HepG2 (cell line): ENCODE measurements around the gene MRPL30. TPM values are rescaled to one million over a fixed set of nuclear protein-coding genes. Genes with fewer than 3 reads are reported as not detected.
A peak's percentile ranks its signal among the peaks of the same experiment; 100 is the strongest.

Source experiments
- FOXK2 ChIP-seq: fragments of 450-650 bp; IDR thresholded peaks from 2 replicates; pipeline ENCODE4 v1.6.1; 2016
- GATAD2A ChIP-seq: IDR thresholded peaks from 2 replicates; pipeline ENCODE4 v1.6.1; 2016
- HDAC6 ChIP-seq: fragments of 200-600 bp; sonication (generic); IDR thresholded peaks from 2 replicates; pipeline ENCODE4 v1.7.0; 2017; ENCODE audit warnings: mild to moderate bottlenecking, antibody characterized with exemption, low read length, low read depth
- KDM1A ChIP-seq: IDR thresholded peaks from 2 replicates; pipeline ENCODE4 v1.6.1; 2016; ENCODE audit warnings: missing compliant biosample characterization
- MAF1 ChIP-seq: sonication (generic); formaldehyde crosslinking; IDR thresholded peaks from 2 replicates; pipeline ENCODE4 v1.5.0; 2020; ENCODE audit warnings: missing genetic modification reagents, borderline replicate concordance
- RAD51 ChIP-seq: fragments of 450-650 bp; IDR thresholded peaks from 2 replicates; pipeline ENCODE4 v1.6.1; 2016; ENCODE audit warnings: borderline replicate concordance
- SAP130 ChIP-seq: IDR thresholded peaks from 2 replicates; pipeline ENCODE4 v1.6.1; 2016; ENCODE audit warnings: low read depth
- SNAPC2 ChIP-seq: sonication (generic); formaldehyde crosslinking; IDR thresholded peaks from 2 replicates; pipeline ENCODE4 v1.8.1; 2022; ENCODE audit warnings: mild to moderate bottlenecking, missing genetic modification reagents
- TCF7L2 ChIP-seq: IDR thresholded peaks from 2 replicates; pipeline ENCODE4 v1.6.1; 2011; ENCODE audit warnings: mild to moderate bottlenecking, low read depth, low read length, moderate library complexity
- YY1 ChIP-seq: IDR thresholded peaks from 2 replicates; pipeline ENCODE4 v1.6.1; 2011; ENCODE audit warnings: low read length, low read depth, moderate library complexity, mild to moderate bottlenecking; ENCODE audit not compliant: insufficient read depth, insufficient replicate concordance
- ZBTB44 ChIP-seq: sonication (generic); formaldehyde crosslinking; IDR thresholded peaks from 2 replicates; pipeline ENCODE4 v1.4.0; 2020; ENCODE audit warnings: missing genetic modification reagents
- ZFP41 ChIP-seq: sonication (generic); formaldehyde crosslinking; IDR thresholded peaks from 2 replicates; pipeline ENCODE4 v1.4.0; 2020; ENCODE audit warnings: mild to moderate bottlenecking, missing genetic modification reagents, borderline replicate concordance
- ZKSCAN5 ChIP-seq: sonication (generic); formaldehyde crosslinking; IDR thresholded peaks from 2 replicates; pipeline ENCODE4 v1.5.1; 2020; ENCODE audit warnings: mild to moderate bottlenecking, missing genetic modification reagents
- ZNF180 ChIP-seq: sonication (generic); formaldehyde crosslinking; IDR thresholded peaks from 2 replicates; pipeline ENCODE4 v1.4.0; 2020; ENCODE audit warnings: low read depth, missing genetic modification reagents, borderline replicate concordance
- ZNF34 ChIP-seq: sonication (generic); formaldehyde crosslinking; IDR thresholded peaks from 2 replicates; pipeline ENCODE4 v1.4.0; 2020; ENCODE audit warnings: mild to moderate bottlenecking, missing genetic modification reagents, borderline replicate concordance
- ZNF598 ChIP-seq: sonication (generic); formaldehyde crosslinking; IDR thresholded peaks from 2 replicates; pipeline ENCODE4 v1.5.1; 2020; ENCODE audit warnings: mild to moderate bottlenecking, missing genetic modification reagents, borderline replicate concordance
- ZNF781 ChIP-seq: sonication (generic); formaldehyde crosslinking; IDR thresholded peaks from 2 replicates; pipeline ENCODE4 v1.5.1; 2020; ENCODE audit warnings: borderline replicate concordance, mild to moderate bottlenecking, missing genetic modification reagents; ENCODE audit errors: not compliant biosample characterization
- ZNF788 ChIP-seq: sonication (generic); formaldehyde crosslinking; IDR thresholded peaks from 2 replicates; pipeline ENCODE4 v1.5.0; 2020; ENCODE audit warnings: mild to moderate bottlenecking, missing genetic modification reagents, borderline replicate concordance
- polyA plus RNA-seq, 8 experiments: library from polyadenylated mRNA; depleted of rRNA in 3 of 8; stranded (reverse) in 7 of 8; unstranded in 1 of 8; fragments of >200 nt; fragmentation: Illumina TruSeq in 4 of 8; extraction: Trizol in 4 of 8; gene quantifications; 2 replicates each; pipeline versions ENCODE4 v1.2.1 to v1.2.3, GENCODE V29; 2011 to 2016; ENCODE audit warnings: low read depth in 4 of 8, missing spikeins in 1 of 8, mixed read lengths in 1 of 8; ENCODE audit not compliant: insufficient read depth in 1 of 8
- total RNA-seq, 5 experiments: library from RNA; depleted of rRNA; stranded (reverse); fragments of >200 nt; fragmentation: Illumina TruSeq; extraction: Trizol; gene quantifications; 2 replicates each; pipeline ENCODE4 v1.2.3, GENCODE V29; 2016; ENCODE audit warnings: low read depth in 1 of 5
- TF ChIP-seq, protein P1 (sequence below): sonication (generic); formaldehyde crosslinking; IDR thresholded peaks from 2 replicates; pipeline ENCODE4 v1.8.0; 2022; ENCODE audit warnings: missing genetic modification reagents, mild to moderate bottlenecking, inconsistent platforms, borderline replicate concordance
- TF ChIP-seq, protein P2 (sequence below): sonication (generic); formaldehyde crosslinking; IDR thresholded peaks from 2 replicates; pipeline ENCODE4; 2020; ENCODE audit warnings: missing genetic modification reagents, mild to moderate bottlenecking, borderline replicate concordance
- TF ChIP-seq, protein P3 (sequence below): sonication (generic); formaldehyde crosslinking; IDR thresholded peaks from 2 replicates; pipeline ENCODE4 v1.5.0; 2020; ENCODE audit warnings: missing genetic modification reagents, mild to moderate bottlenecking, borderline replicate concordance

Gene MRPL30
- total and polyA plus RNA-seq, 2 of the 13 experiments (the other 11 are each of a cell fraction or from before 2014, with no cell fraction given): 30.2 to 75.3 TPM

DNA sequence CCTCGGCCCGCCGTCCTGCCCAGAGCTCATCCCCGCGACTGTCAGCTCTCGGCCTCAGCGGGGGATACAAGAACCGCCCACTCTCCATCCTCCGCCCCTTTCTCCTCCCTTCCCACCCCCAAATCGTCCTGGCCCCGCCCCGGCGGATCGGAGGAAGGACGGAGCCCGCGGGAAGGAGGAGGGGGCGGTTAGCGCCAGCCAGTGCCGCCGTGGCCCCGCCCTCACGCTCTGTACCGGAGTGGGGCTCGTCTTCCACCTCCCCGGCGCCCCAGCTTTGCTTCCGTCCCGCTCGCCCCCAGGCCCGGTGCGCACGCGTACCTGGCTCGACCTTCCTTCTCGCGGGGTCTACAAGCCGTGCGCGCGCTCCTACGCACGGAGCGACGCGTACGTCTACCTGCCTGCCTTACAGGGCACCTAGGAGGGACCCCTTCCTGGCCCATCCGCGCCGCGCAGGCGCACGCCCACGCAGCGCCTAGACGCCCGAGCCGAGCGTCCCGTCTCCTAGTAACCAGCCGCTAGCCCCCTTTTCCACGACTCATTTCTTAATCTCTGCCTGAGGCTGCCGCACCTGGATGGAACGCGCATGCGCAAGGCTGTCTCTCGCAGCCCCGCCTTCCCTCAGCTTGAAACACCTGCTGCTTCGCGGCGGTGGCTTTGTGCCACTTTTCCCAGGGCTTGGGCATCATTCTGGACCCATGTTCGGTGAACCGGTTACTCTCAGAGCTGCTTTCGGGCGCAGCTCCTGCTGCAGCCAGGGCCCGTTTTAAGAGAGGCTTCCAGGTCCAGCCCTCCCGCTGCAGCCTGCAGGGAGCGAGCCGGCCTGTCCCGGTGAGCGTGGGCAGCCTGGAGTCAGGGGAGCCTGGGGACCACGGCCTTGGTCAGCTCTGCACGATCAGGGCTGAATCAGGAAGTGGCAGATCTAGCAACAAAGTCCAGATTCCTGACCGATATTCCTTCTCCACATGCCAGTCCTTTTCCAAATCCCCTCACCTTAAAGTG is 39.6 kb upstream of the MRPL30 start, which contains the start of gene C2orf15 (continued):
- TF ChIP-seq ZNF598 (CRISPR knock-in tag): peak; percentile 97
- peak; percentile 74 for TF ChIP-seq GATAD2A (CRISPR knock-in tag)
- TF ChIP-seq TCF7L2: no peak
- 0 out of 2 replicates have a peak, but pooled peaks have one; percentile 50 for TF ChIP-seq ZKSCAN5 (CRISPR knock-in tag)
- no peak for TF ChIP-seq HDAC6
- no peak for TF ChIP-seq KDM1A (CRISPR knock-in tag)
- TF ChIP-seq ZNF34 (CRISPR knock-in tag): 0 out of 2 replicates have a peak, but pooled peaks have one; percentile 51
- peak; percentile 59 for TF ChIP-seq YY1
- TF ChIP-seq, protein P1, sequence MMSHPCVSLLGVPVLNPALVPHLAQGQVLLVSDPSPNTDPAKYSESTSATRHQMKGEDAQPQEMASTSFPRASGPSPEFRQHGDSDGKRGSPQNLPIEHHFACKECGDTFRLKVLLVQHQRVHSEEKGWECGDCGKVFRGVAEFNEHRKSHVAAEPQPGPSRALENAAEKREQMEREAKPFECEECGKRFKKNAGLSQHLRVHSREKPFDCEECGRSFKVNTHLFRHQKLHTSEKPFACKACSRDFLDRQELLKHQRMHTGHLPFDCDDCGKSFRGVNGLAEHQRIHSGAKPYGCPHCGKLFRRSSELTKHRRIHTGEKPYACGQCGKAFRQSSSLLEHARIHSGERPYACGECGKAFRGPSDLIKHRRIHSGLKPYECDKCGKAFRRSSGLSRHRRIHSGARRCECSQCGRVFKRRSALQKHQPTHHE (CRISPR knock-in tag): peak; percentile 96; the same call in 1 of the 2 replicates
- peak; percentile 75; the same call in 1 of the 2 replicates for TF ChIP-seq ZFP41 (CRISPR knock-in tag)
- TF ChIP-seq, protein P2, sequence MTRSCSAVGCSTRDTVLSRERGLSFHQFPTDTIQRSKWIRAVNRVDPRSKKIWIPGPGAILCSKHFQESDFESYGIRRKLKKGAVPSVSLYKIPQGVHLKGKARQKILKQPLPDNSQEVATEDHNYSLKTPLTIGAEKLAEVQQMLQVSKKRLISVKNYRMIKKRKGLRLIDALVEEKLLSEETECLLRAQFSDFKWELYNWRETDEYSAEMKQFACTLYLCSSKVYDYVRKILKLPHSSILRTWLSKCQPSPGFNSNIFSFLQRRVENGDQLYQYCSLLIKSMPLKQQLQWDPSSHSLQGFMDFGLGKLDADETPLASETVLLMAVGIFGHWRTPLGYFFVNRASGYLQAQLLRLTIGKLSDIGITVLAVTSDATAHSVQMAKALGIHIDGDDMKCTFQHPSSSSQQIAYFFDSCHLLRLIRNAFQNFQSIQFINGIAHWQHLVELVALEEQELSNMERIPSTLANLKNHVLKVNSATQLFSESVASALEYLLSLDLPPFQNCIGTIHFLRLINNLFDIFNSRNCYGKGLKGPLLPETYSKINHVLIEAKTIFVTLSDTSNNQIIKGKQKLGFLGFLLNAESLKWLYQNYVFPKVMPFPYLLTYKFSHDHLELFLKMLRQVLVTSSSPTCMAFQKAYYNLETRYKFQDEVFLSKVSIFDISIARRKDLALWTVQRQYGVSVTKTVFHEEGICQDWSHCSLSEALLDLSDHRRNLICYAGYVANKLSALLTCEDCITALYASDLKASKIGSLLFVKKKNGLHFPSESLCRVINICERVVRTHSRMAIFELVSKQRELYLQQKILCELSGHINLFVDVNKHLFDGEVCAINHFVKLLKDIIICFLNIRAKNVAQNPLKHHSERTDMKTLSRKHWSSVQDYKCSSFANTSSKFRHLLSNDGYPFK (CRISPR knock-in tag): peak; percentile 72; the same call in 1 of the 2 replicates
- no peak for TF ChIP-seq RAD51
- TF ChIP-seq FOXK2: no peak
- peak; percentile 15; the same call in 1 of the 2 replicates for TF ChIP-seq ZNF788
- no peak; the same call in 1 of the 2 replicates for TF ChIP-seq ZBTB44 (CRISPR knock-in tag)
- TF ChIP-seq, protein P3, sequence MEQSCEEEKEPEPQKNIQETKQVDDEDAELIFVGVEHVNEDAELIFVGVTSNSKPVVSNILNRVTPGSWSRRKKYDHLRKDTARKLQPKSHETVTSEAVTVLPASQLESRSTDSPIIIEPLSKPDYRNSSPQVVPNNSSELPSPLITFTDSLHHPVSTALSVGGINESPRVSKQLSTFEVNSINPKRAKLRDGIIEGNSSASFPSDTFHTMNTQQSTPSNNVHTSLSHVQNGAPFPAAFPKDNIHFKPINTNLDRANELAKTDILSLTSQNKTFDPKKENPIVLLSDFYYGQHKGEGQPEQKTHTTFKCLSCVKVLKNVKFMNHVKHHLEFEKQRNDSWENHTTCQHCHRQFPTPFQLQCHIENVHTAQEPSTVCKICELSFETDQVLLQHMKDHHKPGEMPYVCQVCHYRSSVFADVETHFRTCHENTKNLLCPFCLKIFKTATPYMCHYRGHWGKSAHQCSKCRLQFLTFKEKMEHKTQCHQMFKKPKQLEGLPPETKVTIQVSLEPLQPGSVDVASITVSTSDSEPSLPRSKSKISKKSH (CRISPR knock-in tag): peak; percentile 80; the same call in 1 of the 2 replicates
- peak; percentile 75; the same call in 1 of the 2 replicates for TF ChIP-seq MAF1 (CRISPR knock-in tag)
- no peak for TF ChIP-seq ZNF781 (CRISPR knock-in tag)
- TF ChIP-seq ZNF180 (CRISPR knock-in tag): no peak
- peak; percentile 95; the same call in 1 of the 2 replicates for TF ChIP-seq SNAPC2 (CRISPR knock-in tag)
- TF ChIP-seq SAP130 (CRISPR knock-in tag): peak; percentile 86
